Islet precursor cell (in vitro differentiated cells): Measurements from ENCODE around the gene ABCF3.

Source experiments
- DNase-seq: peaks from one replicate; pipeline ENCODE4 v3.0.0-alpha.2; 2018

Gene ABCF3

GRCh38 chr3:184188080-184188479 is 2.1 kb downstream of the ABCF3 start:
- DNase-seq = no peak

- no peak for DNase-seq
These were observed 3.4 kb downstream of the ABCF3 start for GRCh38 chr3:184189421-184189820.

- DNase-seq = no peak
These were observed 6.9 kb downstream of the ABCF3 start for GRCh38 chr3:184192889-184193288.

GRCh38 chr3:184193991-184194539 is 8.1 kb downstream of the ABCF3 start:
- no peak for DNase-seq

- DNase-seq = no peak
These were observed 10.5 kb downstream of the ABCF3 start for GRCh38 chr3:184196536-184196935.

GRCh38 chr3:184198509-184198908 is 12.5 kb downstream of the ABCF3 start:
- DNase-seq = no peak

GRCh38 chr3:184200825-184201224 is 14.8 kb downstream of the ABCF3 start:
- DNase-seq = no peak

- DNase-seq = no peak
These were observed 17.5 kb downstream of the ABCF3 start for GRCh38 chr3:184203526-184203925.

GRCh38 chr3:184209146-184209923 is 23.3 kb downstream of the ABCF3 start:
- DNase-seq = no peak

GRCh38 chr3:184211297-184211696 is 25.3 kb downstream of the ABCF3 start:
- DNase-seq = no peak

- DNase-seq = no peak
These were observed 25.7 kb downstream of the ABCF3 start for GRCh38 chr3:184211718-184212117.

- DNase-seq = no peak
These were observed 32.8 kb downstream of the ABCF3 start for GRCh38 chr3:184218814-184219213.

GRCh38 chr3:184222521-184222920 is 36.5 kb downstream of the ABCF3 start:
- DNase-seq = no peak

- no peak for DNase-seq
These were observed 37.9 kb downstream of the ABCF3 start for GRCh38 chr3:184223946-184224345.

GRCh38 chr3:184227481-184227935 is 41.5 kb downstream of the ABCF3 start:
- peak; percentile 76 for DNase-seq

GRCh38 chr3:184228376-184229137 is 42.6 kb downstream of the ABCF3 start:
- no peak for DNase-seq

GRCh38 chr3:184229394-184230080 is 43.5 kb downstream of the ABCF3 start, which contains the start of gene VWA5B2:
Gene VWA5B2 (plus strand): TSS chr3:184229585. CDS start chr3:184230529, 944 bp downstream.
- peak; percentile 91 for DNase-seq

- no peak for DNase-seq
These were observed 44.1 kb downstream of the ABCF3 start for GRCh38 chr3:184230081-184230602.

GRCh38 chr3:184230603-184231528 is 44.9 kb downstream of the ABCF3 start:
- no peak for DNase-seq

GRCh38 chr3:184231671-184232070 is 45.7 kb downstream of the ABCF3 start:
- peak; percentile 40 for DNase-seq

- peak; percentile 33 for DNase-seq
These were observed 47.3 kb downstream of the ABCF3 start for GRCh38 chr3:184233127-184233843.
